ENCODE data around the gene NCS1.

NCS1 gene

DNA sequence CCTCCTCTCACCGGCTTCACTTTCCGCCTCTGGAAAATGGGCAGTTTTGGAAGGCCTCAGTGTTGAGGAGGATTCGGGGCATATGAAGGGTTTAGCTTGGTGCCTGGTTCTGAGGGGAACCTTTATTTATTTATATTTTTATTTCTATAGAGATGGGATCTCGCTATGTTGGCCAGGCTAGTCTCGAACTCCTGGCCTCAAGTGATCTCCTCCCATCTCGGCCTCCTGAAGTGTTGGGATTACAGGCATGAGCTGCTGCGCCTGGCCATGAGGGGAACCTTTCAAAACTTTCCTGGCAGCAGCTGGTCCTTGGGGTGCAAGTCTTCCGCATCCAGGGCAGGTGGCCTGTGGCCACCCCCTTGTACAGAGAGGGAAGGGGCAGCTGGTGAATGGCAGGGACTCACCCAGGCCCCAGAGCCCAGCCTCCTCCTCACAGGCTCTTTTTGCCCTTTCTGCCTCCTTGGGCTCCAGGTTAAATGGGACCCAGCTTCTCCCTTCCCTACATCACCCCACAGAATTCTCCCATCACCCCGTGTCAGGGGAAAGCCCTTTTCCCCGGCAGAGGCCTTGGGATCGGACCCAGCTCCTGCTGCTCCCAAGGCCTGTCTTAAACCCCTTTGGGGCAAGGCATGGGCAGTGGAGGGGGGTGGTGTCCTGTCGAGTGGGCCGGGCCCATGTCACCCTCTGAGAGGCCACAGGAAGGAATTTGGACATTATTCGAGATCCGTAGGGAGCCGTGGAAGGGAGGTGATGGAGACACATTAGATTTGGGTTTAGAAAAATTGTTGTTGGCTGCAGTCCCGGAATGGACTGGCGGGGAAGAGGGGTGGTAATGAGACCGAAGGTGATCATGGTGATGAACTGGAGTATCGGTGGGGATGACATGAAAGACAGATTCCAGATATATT lies 5.9 kb downstream of the NCS1 start:
- DNase-seq = no peak

DNA sequence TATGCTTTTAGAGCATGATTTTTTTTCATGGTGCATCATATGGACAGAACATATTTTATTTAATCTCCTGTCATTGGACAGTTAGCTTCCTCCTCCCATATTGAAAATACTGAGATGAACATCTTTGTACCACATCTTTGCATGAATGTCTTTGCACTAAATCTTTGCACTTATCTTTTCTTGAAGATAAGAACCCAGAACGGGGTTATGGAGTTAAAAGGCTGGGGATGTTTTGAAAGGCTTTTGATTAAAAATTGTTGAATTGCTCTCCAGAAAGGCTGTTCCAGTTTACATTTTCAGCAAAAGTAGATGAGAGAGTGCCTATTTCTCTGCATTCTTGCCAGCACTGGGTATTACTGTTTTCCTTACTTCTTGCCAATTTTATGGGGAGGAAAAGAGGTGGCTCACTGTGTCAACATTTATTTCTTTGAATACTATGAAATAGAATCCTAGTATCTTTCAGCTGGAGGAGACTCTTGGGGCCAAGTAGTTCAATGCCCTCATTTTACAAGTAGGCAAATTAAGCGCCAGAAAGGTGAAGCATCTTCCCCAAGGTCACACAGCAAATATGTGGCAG lies 7.2 kb downstream of the NCS1 start:
- no peak for DNase-seq

- DNase-seq = no peak
These were observed 8.3 kb downstream of the NCS1 start for GRCh38 chr9:130180516-130180915.

DNA sequence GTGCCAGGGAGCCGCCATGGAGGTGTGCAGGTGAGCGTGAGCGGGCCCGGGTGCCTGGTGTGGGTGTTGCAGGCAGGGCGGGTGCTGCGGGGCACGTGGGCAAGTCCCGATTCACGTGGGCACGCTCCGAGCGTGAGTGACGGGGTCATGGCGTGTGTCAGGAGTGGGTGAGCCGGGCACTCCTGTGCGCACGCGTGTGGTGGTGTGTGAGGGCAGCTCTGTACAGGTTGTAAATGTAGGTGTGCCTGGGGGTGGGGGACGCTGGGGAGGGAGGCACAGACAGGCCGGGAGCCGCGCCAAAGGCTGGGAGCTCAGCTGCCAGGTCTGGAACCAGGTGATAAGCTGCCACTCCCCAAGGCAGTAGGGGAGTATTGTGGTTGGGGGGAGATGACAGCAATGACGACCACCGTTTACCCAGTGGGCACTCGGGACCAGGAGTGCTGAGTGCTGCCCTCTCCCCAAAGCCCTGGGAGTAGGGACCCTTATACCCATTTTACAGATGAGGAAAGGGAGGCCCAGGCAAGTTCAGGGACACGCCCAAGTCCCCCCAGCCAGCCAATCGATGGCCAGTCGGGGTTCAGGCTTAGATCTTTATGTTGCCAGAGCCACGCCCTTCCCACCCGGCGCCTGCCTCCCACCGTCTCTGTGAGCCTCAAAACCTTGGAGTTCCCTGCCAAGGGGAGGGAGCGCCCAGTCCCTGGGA lies 9.6 kb downstream of the NCS1 start:
- DNase-seq = no peak

- DNase-seq = no peak
These were observed 10.2 kb downstream of the NCS1 start for GRCh38 chr9:130182381-130182909.

- no peak for DNase-seq
These were observed 11.0 kb downstream of the NCS1 start for GRCh38 chr9:130183133-130183762.

- DNase-seq = no peak
These were observed 12.8 kb downstream of the NCS1 start for GRCh38 chr9:130185017-130185416.

DNA sequence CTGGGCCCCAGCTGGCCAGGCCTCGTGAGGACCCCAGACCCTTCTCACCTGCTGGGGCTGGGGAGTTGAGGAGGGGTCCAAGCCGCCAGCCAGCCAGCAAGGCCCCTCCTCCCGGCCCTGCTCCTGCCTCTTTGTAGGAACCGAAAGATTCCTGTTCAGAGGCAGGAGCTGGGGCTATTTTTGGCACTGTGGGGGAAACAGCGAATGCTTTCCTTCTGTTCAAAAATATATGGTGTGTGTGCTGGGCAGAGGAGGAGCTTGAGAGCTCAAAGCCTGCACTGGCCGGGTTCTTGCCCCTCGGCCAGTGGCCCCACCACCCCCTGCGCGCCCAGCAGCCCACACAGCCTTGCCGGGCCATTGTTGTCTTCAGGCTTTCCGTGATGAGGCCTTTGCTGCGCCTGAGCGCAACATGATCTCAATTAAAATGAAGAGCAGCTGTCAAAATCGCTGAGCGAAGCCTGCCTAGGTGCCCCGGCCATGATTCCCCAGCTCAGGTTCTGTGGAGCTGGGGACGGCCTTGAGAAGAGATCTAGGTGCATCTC lies 13.4 kb downstream of the NCS1 start:
- DNase-seq = no peak

- no peak for DNase-seq
These were observed 13.8 kb downstream of the NCS1 start for GRCh38 chr9:130186051-130186450.

DNA sequence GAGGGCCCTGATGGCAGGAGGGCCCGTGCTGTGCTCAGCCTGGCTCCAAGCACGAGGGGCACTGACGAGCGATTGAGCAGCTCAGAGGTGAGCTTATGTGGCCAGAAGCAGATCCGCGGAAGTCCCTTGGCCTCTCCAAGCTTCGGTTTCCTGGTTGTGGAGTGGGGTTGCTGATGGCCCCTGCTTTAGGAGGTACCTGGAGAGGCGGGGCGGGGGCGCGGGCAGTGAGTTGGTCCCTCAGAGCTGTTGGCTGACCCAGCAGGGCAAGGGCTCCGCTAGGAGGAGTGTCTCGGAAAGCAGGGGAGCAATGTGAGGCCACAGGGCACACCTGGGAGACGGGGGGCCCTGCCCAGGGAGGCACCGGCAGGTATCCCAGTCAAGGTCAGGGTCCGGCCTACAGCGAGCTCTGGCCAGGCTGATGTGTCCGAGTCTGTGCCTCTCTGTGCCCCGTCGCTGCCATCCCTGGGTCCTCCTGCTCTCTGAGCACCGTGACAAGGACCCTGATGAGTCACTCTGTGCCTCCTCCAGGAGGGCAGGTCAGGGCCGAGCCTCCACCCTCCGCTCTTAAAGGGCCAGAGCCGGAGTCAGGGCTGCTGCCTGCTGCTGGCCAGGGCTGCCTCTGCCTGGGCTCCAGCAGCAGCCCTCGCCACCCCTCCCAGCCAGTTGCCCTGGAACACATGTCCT lies 14.8 kb downstream of the NCS1 start:
- DNase-seq = no peak

GRCh38 chr9:130187523-130187846 lies 15.3 kb downstream of the NCS1 start:
- DNase-seq = no peak

DNA sequence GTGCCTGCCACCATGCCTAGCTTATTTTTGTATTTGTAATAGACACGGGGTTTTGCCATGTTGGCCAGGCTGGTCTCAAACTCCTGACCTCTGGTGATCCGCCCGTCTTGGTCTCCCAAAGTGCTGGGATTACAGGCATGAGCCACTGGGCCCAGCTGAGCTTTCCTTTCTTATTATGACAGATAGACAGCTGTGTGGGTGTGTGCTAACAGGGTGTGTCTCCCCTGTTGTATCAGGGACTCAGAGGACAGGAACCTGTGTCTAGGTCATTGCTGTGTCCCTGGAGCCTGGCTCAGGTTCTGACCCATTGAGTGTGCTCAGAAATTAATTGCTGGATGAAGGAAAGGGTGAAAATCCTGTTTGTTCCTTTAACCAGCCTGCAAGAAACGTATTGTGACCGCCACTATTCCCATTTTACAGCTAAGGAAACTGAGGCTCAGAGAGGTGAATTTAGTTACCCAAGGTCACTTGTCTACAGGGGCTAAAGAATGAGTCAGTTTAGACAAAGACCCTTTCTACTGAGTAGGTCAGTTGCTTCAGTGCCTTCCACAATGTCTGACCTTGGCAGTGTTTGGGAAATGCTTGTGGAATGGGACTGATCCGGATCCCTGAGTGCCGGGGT lies 16.8 kb downstream of the NCS1 start:
- DNase-seq = no peak

DNA sequence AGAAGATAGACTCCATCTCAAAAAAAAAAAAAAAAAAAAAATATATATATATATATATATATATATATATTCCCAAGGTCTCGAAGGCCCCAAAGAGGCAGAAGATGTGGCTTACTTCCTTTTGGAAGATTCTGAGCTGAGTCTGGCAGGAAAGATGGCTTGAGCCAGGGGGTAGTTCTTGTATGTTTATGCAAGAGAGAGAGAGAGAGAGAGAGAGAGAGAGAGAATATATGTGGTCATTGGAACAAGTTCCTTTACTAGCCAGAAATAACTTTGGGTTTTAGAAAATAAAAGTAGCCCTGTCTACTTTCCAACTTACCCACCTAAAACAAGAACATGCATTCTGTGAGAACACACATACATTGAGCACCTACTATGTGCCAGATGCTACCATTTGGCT lies 17.6 kb downstream of the NCS1 start:
- DNase-seq = no peak

DNA sequence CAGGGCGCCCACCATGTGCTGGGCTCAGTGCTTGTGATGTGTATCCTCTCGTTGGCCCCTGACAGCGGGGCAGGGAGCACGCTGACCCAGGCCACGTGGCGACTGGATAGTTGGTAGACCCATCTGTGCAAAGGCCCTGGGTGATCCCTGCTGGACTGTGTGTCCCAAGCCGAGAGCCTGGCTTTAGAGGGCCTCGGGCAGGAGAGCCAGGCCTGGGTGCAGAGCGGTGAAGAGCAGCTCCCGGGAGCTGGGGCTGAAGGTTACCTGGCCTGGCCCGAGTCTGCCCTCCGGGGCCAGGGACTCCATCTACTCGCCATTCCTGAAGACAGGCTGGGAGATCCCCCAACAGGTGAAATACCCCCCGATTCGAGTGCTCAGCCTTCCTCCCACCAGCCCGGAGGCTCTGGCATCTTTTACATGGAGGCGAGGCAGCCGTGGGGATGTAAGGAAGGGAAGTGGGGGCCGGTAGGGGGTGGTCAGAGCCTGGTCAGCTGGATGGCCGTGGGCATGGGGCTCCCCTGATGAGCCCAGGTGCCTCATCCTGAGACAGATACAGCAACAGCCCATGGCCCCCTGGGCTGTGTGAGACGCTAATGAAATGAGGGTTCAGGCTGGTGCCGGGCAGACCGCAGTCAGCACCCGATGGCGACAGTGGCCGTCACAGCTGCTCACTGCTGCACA lies 19.0 kb downstream of the NCS1 start:
- no peak for DNase-seq

DNA sequence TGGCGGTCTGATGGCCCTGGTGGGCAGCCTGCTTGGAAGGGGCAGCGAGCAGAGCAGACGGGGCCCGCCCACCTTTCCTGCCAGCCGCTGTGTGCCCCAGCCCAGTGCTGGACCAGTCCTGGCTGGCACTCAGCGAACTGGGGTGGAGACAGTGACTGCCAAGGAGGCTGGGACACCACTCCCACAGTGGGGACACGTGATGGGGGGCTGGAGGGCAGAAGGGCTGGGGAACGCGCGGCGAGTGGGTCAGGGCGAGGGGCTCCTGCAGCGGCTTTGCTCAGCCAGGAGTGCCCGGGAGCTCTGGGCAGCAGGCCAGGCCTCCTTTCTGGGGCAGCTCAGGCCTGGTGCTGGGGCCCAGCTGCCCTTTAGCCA lies 19.5 kb downstream of the NCS1 start:
- no peak for DNase-seq

DNA sequence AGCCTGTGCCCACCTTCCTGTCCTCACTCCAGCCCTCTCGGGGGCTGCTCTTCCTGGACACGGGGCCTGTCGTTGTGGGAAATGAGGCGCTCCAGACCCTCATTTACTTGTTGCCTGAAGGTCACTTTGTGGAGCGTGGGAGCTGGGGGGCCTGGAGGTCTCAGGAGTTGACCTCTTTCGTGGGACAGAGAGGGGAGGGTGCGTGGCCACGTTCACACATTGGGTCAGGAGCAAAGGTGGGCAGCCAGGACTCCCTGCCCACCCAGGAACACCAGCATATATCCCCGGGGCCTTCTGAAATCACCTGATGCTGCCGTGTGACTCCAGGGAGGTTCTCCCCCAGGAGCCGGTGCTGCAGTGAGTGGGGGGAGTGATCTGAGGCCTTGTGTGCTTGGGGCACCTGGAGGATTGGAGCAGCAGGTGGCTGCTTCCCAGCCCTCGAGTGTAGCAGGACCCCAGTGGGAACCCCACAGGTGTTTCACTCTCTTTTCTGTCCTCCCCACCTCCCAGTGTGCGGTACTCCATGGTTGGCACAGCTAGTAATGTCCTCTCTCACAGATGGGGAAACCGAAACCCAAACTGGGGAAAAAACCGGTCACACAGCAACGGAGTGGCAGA lies 20.3 kb downstream of the NCS1 start:
- DNase-seq = no peak

- DNase-seq = no peak
These were observed 20.9 kb downstream of the NCS1 start for GRCh38 chr9:130193103-130193502.

GRCh38 chr9:130193531-130194377 lies 21.6 kb downstream of the NCS1 start:
- DNase-seq = no peak

- DNase-seq = no peak
These were observed 22.3 kb downstream of the NCS1 start for GRCh38 chr9:130194378-130194932.

- DNase-seq = no peak
These were observed 23.4 kb downstream of the NCS1 start for GRCh38 chr9:130195638-130196037.
